SH-SY5Y (cell line): ENCODE measurements around the gene PCNX1.

Source experiments
- GATA2 ChIP-seq: IDR thresholded peaks from 2 replicates; pipeline ENCODE4 v1.6.1; 2011; ENCODE audit warnings: mild to moderate bottlenecking, low read depth, low read length
- GATA3 ChIP-seq: IDR thresholded peaks from 2 replicates; pipeline ENCODE4 v1.6.1; 2011; ENCODE audit warnings: low read depth, mild to moderate bottlenecking, low read length, moderate library complexity

- no peak for TF ChIP-seq GATA2
- TF ChIP-seq GATA3, result no peak
Observed at GRCh38 chr14:70902184-70902583, 5.1 kb upstream of the PCNX1 start.
